Astrocyte of the cerebellum (primary cell): ENCODE results near the gene ZNF142.
"Not testable (repeated sequence)": the region's sequence is repeated elsewhere in the genome, so short reads cannot be mapped to it uniquely, and the experiment has no call there.

ENCODE experiments used
- DNase-seq: peaks from one replicate; pipeline ENCODE4 v3.0.0-alpha.2; 2011; ENCODE audit warnings: low read depth
- H3K4me3 ChIP-seq: 2 replicates; pipeline ENCODE4 v1.5.1; 2011; ENCODE audit warnings: mild to moderate bottlenecking, low read depth, low read length, moderate library complexity
- in situ Hi-C: cut with HindIII; loops from 2 replicates; pipeline ENCODE4 v1.10.0; 2017; ENCODE audit warnings: low sequenced_read_pairs
- TF ChIP-seq, protein P1 (sequence below): IDR thresholded peaks from 2 replicates; pipeline ENCODE4 v1.5.1; 2012; ENCODE audit warnings: low read length, low read depth, moderate library complexity, mild to moderate bottlenecking; ENCODE audit errors: missing control alignments

Gene ZNF142

GRCh38 chr2:218691234-218691633 lies 31.8 kb upstream of the ZNF142 start:
- H3K4me3 ChIP-seq = no peak overlapping the region
- TF ChIP-seq, protein P1, sequence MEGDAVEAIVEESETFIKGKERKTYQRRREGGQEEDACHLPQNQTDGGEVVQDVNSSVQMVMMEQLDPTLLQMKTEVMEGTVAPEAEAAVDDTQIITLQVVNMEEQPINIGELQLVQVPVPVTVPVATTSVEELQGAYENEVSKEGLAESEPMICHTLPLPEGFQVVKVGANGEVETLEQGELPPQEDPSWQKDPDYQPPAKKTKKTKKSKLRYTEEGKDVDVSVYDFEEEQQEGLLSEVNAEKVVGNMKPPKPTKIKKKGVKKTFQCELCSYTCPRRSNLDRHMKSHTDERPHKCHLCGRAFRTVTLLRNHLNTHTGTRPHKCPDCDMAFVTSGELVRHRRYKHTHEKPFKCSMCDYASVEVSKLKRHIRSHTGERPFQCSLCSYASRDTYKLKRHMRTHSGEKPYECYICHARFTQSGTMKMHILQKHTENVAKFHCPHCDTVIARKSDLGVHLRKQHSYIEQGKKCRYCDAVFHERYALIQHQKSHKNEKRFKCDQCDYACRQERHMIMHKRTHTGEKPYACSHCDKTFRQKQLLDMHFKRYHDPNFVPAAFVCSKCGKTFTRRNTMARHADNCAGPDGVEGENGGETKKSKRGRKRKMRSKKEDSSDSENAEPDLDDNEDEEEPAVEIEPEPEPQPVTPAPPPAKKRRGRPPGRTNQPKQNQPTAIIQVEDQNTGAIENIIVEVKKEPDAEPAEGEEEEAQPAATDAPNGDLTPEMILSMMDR = no peak
- no peak for DNase-seq
- in situ Hi-C loops = no loop called here

- peak; percentile 77 for DNase-seq
- H3K4me3 ChIP-seq, in situ Hi-C loops: not testable (repeated sequence)
- TF ChIP-seq, protein P1 = peak; percentile 94
These were observed 28.1 kb upstream of the ZNF142 start for GRCh38 chr2:218687400-218688060.

- no peak overlapping the region for H3K4me3 ChIP-seq
- no peak for DNase-seq
- in situ Hi-C loops = no loop called here
- TF ChIP-seq, protein P1 = no peak
These were observed 20.6 kb upstream of the ZNF142 start for GRCh38 chr2:218680061-218680460.

DNA sequence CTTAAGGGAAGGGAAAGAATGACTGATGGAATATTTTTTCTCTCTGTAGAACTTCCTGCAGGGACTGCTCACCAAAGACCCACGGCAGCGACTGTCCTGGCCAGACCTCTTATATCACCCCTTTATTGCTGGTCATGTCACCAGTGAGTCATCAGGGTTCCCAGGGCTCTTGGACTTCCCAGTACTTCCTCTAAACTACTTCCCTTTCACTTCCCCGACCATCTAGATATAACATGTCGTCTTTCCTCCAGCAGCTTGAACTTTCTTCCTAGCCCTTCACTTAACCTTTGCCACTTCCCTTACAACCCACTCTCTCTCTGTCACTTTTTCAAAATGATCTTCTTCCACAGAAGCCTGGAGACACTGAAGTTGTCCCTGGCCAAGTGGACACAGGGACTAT lies 19.7 kb upstream of the ZNF142 start:
- DNase-seq = no peak
- TF ChIP-seq, protein P1 = no peak
- no peak overlapping the region for H3K4me3 ChIP-seq
- in situ Hi-C loops = no loop called here

GRCh38 chr2:218671654-218672566 lies 12.5 kb upstream of the ZNF142 start, which contains the start of the genes RNF25 and STK36:
Gene RNF25, minus strand, starts transcription at chr2:218672002. Its CDS starts 32 bp downstream, at chr2:218671970.
Gene STK36, plus strand, starts transcription at chr2:218672086. Its CDS starts 744 bp downstream, at chr2:218672830.
- peak within 1 kb of the TSS; percentile 84 for H3K4me3 ChIP-seq
- peak; percentile 75 for DNase-seq
- TF ChIP-seq, protein P1 = no peak
- in situ Hi-C loops = loop anchor here (5.0 kb wide), 1 partner anchor 65 kb away; no protein-coding TSS in a partner anchor

- DNase-seq = no peak
These were observed 11.8 kb upstream of the ZNF142 start for GRCh38 chr2:218671097-218671653.

More at GRCh38 chr2:218671097-218671653, 11.8 kb upstream of the ZNF142 start:
- peak overlapping the region; percentile 84 for H3K4me3 ChIP-seq
- TF ChIP-seq, protein P1 = no peak
- in situ Hi-C loops = loop anchor here (5.0 kb wide), 1 partner anchor 66 kb away; no protein-coding TSS in a partner anchor
